GM10847 (cell line): ENCODE results near the gene TMSB10.

ENCODE experiments used
- POLR2A ChIP-seq: IDR thresholded peaks from 2 replicates; pipeline ENCODE4 v1.6.1; 2011; ENCODE audit not compliant: insufficient read length; ENCODE audit errors: extremely low read depth

TMSB10 gene

GRCh38 chr2:84905181-84906107 is at the start of gene TMSB10:
Gene TMSB10 (plus strand): TSS chr2:84905656.
- TF ChIP-seq POLR2A = peak; percentile 99

GRCh38 chr2:84855731-84856130 is 49.7 kb upstream of the TMSB10 start:
- no peak for TF ChIP-seq POLR2A

- no peak for TF ChIP-seq POLR2A
These were observed 48.7 kb upstream of the TMSB10 start for GRCh38 chr2:84856787-84857186.

GRCh38 chr2:84857566-84857965 is 47.9 kb upstream of the TMSB10 start:
- TF ChIP-seq POLR2A = no peak

GRCh38 chr2:84858123-84858522 is 47.3 kb upstream of the TMSB10 start:
- TF ChIP-seq POLR2A = no peak

GRCh38 chr2:84858937-84859336 is 46.5 kb upstream of the TMSB10 start:
- no peak for TF ChIP-seq POLR2A

GRCh38 chr2:84861539-84861938 is 43.9 kb upstream of the TMSB10 start:
- no peak for TF ChIP-seq POLR2A

GRCh38 chr2:84862006-84862405 is 43.5 kb upstream of the TMSB10 start:
- TF ChIP-seq POLR2A = no peak

- TF ChIP-seq POLR2A = no peak
These were observed 40.2 kb upstream of the TMSB10 start for GRCh38 chr2:84865181-84865783.

GRCh38 chr2:84866122-84866521 is 39.3 kb upstream of the TMSB10 start:
- no peak for TF ChIP-seq POLR2A

GRCh38 chr2:84870306-84870705 is 35.1 kb upstream of the TMSB10 start:
- no peak for TF ChIP-seq POLR2A

- TF ChIP-seq POLR2A = no peak
These were observed 32.1 kb upstream of the TMSB10 start for GRCh38 chr2:84873350-84873749.

- no peak for TF ChIP-seq POLR2A
These were observed 30.9 kb upstream of the TMSB10 start for GRCh38 chr2:84874381-84875212.

- TF ChIP-seq POLR2A = no peak
These were observed 30.3 kb upstream of the TMSB10 start for GRCh38 chr2:84875213-84875560.

- no peak for TF ChIP-seq POLR2A
These were observed 29.1 kb upstream of the TMSB10 start for GRCh38 chr2:84876369-84876768.

- no peak for TF ChIP-seq POLR2A
These were observed 27.0 kb upstream of the TMSB10 start for GRCh38 chr2:84878459-84878858.
